GM21576 (cell line): Measurements from ENCODE around the gene SCUBE1.

ENCODE experiments used
- ATAC-seq: cut with Tn5 transposase; IDR thresholded peaks from one replicate; pipeline ENCODE4 v1.9.1; 2021; ENCODE audit warnings: mild to moderate bottlenecking, moderate library complexity; ENCODE audit not compliant: unreplicated experiment

SCUBE1 gene

DNA sequence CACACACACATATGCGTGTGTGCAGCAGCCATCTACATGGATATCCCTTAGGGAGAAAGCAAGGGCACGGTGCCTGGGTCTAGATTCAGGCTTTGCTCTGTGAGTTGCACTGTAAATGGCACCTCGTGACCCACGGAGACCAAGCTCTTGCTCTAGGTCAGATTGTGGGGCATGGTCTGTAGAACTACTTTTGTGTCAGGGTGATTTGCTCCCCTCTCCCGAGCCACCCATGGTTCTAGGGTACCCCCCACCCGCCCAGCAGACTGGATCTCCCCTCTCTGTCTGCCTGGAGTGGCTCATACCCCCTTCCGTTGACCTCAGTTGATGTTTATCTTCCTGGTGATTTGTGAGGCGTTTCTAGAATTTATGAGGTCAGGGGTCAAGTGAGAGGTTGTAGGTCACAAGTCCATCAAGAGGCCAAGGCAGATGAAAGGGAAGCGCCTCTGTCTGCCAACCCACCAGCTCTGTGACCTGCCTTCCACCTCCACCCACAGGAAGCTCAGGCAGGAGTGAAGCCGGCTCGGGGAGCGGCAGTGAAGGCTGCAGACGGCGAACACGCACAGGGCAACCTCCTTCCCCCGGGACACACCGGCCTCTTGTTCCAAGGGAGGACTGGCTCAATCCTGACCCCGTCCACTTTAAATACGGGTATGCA is 80.1 kb downstream of the SCUBE1 start:
- no peak for ATAC-seq

- ATAC-seq: no peak
Observed at GRCh38 chr22:43260331-43261231, 82.6 kb downstream of the SCUBE1 start.

DNA sequence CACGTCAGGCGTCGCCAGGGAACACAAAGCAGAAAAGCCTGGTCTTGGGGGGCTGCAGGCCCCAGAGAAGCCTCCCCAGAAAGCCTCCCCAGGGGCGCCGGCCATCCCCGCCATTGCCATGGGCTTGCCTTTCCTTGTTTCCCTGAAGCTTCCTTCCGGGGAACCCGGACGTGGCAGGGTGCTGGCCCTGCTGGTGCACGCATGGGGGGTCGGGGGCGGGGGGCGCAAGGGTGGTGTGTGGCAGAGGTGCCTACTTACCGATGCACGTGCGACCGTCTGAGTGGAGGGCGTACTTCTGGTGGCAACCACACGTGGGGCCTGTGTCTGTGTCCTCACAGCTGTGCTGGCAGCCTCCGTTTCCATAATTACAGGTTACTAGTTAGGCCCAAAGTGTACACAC is 85.2 kb downstream of the SCUBE1 start:
- no peak for ATAC-seq

DNA sequence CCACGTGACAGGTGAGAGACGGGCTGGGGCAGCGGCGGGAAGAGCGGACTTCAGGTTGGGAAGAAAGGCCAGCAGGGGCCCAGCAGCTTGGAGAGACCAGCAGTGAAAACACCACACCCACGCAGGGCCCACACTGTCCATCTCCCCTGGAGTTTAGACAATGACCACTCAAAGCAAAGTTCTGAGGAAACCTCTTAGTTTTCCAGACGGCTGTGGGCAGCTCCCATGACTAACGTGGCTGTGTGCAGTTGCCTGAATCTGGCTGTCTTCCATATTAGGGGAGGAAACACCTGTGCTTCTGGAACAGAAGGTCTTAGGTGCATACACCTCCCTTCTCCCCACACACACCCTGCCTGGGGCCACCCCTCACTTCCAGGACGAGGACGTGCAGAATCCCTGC is 85.6 kb downstream of the SCUBE1 start:
- ATAC-seq: no peak

GRCh38 chr22:43256976-43257545 is 86.1 kb downstream of the SCUBE1 start:
- no peak for ATAC-seq

DNA sequence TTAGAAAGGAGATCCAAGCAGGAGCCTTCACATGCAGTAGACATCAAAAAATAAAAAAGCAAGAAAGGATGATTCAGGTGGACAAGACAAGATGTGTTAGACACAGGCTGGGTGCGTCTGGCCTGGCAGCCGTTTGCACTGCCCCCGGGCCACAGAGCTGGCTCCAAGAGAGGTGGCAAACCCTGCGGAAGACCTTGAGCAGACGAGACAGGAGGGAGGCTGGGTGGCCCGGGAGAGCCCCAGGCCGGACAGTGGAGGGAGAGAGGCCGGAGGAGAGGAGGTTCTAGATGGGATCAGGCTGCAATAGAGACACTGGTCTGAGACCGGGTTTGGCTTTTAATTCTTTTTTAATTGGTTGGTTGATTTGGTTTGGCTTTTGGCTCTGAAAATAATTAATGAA is 86.6 kb downstream of the SCUBE1 start:
- no peak for ATAC-seq

GRCh38 chr22:43255299-43255698 is 87.9 kb downstream of the SCUBE1 start:
- ATAC-seq: no peak

DNA sequence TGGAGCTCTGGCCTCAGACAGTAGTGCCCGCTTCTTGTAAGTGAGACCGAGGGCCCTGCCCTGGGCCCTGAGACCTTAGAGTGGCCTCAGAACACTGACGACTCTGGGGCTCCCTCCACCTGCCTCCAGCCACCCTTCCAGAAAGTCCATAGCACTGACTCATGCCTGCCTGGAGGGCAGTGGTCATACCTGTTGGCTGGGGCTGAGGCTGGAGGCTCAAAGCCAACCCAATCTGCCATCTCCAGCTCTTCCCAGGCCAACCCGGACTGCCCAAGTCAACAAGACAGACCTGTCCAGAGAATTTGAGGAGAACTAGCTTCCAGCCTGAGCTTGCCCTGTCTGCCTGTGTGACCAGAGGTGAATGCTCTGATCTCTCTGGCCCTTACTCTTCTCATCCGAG is 89.3 kb downstream of the SCUBE1 start:
- ATAC-seq: no peak

DNA sequence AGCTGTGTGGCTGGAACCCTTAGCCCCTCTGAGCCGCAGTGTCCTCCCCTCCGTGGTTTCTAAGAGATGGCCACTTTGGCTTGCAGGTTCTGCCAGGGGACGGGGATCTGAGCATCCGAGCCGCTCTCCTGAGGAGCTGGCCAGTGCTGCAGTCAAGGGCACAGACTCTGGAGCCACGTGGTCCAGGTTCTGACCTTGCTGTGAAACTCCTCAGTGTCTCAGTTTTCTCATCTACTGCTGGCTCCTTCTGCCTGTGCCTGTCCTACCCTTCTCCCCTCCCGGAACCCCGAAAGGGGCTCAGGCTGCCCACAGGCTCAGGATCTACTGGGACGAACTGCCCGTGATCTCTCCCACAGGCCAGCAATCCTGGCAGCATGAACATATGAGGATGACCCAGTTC is 90.9 kb downstream of the SCUBE1 start:
- ATAC-seq: no peak

- ATAC-seq: no peak
Observed at GRCh38 chr22:43249789-43250471, 93.2 kb downstream of the SCUBE1 start.

- ATAC-seq: no peak
Observed at GRCh38 chr22:43247546-43248260, 95.5 kb downstream of the SCUBE1 start.

DNA sequence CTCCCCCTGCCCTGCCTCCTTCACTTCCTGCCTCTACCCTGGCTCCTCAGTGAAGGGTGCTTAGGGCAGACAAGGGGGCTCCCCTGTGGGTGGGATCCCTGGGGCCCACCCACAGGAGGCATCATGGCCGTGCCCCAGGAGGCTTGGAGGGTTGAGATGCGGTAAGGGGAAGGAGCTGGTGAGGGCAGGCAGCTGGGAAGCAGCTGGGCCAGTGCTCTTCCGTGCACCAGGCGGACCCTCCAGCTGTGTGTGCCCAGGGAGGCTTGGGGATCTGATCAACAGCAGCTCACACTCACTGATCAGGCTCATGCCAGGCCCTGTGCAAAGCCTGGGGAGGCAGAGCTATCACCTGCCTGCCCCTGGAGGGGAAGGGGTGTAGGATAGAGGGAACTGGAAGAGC is 97.0 kb downstream of the SCUBE1 start:
- ATAC-seq: no peak

GRCh38 chr22:43245717-43246116 is 97.5 kb downstream of the SCUBE1 start:
- no peak for ATAC-seq

DNA sequence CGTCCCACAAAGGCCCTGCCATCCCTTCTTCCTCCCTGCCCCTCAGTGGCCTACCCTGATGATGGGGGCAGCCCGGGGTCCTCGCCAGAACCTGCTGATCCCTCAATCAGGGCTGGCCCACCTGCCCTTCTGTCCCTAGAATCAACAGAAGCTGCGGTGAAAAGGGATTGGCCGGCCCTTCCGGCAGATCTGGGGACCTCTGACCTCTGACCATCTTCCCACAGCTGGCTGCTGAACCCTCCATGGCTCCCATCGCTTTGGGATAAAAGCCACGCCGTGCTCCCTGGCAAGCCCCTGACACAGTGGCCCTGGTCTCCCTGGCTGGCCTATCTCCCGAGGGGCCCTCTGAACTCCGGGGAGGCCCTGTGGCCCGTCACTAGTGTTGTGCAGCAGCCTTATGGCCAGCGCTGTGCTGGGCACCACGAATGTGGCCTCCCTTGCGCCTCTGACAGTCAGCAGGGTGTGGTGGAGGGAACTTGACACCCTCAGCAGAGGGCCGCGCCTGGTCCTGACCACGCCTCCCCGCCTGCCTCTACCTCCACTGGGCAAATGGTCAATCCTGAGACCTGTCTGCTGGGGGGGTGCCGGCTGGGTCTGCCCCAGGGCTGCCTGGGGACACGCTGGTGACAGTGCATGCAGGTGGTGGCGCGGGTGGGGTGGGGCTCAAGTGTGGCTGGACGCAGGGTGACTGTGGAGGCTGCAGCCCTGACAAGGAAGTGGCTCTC is 98.2 kb downstream of the SCUBE1 start:
- no peak for ATAC-seq

DNA sequence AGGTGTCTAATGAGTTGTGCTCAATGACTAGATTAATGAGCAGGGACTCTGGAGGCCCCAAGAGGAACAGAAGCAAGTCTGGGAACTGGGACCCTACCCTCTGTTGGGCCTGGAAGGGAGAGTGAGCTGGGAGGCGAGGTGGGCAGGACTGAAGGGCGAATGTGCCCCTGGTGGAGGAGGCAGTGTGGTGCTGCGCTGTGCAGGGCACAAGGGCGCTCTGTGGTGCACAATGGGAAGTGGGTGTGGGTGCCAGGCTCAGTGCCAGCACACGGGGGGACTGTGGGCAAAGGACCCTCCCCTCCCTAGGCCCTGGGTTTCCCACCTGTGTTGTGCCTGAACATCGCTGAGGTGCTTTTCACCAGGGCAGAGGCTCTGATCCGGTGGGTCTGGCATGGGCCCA is 98.8 kb downstream of the SCUBE1 start:
- ATAC-seq: no peak

GRCh38 chr22:43243324-43243723 is 99.8 kb downstream of the SCUBE1 start:
- ATAC-seq: no peak

- no peak for ATAC-seq
Observed at GRCh38 chr22:43242627-43243026, 100.5 kb downstream of the SCUBE1 start.

- no peak for ATAC-seq
Observed at GRCh38 chr22:43241699-43242386, 101.3 kb downstream of the SCUBE1 start.

DNA sequence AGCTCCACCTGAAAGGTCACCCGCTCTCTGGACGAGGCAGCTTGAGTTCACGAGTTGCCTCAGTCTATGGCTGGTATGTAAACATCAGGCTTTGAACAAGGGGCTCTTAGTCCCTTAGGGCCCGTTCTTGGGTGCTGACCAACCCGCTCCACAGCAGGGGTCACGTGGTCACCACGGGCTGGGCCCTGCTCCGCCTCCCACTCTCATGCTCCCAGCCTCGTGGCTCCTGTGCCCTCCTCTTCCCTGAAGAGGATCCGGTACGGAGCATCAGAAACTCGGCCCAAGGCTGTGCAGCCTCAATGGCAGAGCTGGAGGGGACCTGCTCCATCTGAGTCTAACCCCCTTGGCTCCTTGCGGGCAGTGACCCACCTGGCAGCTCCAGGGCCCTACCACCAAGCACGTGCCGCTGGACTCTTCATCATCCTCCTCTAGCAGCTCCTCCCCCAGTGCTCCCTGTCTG is 102.0 kb downstream of the SCUBE1 start:
- ATAC-seq: no peak
